Calu3 (cell line): ENCODE data around the gene MAD2L1BP. TPM values are rescaled to one million over a fixed set of nuclear protein-coding genes. Genes with fewer than 3 reads are reported as not detected.

Experiments used
- BruUV-seq: library from RNA; stranded (reverse); fragments of 400-500 nt; replicated peaks from 2 replicates; lab custom pipeline; 2021; lab: Mats Ljungman, UMichigan
- CTCF ChIA-PET: fragments of 300-600 bp; sonication (Branson Sonifier 250); formaldehyde crosslinking; loops from one replicate; lab custom pipeline; 2022; ENCODE audit warnings: antibody characterized with exemption; lab: Charles Lee
- DNase-seq: peaks from one replicate; pipeline ENCODE4 v3.0.0; 2022
- H3K27ac Mint-ChIP-seq: one replicate; pipeline ENCODE4 v1.8.0; 2022; ENCODE audit warnings: mixed read lengths; ENCODE audit not compliant: unreplicated experiment
- H3K27me3 Mint-ChIP-seq: one replicate; pipeline ENCODE4 v1.8.0; 2022; ENCODE audit warnings: mixed read lengths; ENCODE audit not compliant: unreplicated experiment
- H3K36me3 Mint-ChIP-seq: one replicate; pipeline ENCODE4 v1.8.0; 2022; ENCODE audit warnings: mild to moderate bottlenecking, moderate library complexity, mixed read lengths; ENCODE audit not compliant: insufficient read depth, unreplicated experiment
- H3K4me1 Mint-ChIP-seq: one replicate; pipeline ENCODE4 v1.8.0; 2022; ENCODE audit warnings: mild to moderate bottlenecking, low read depth, mixed read lengths; ENCODE audit not compliant: unreplicated experiment
- H3K4me3 Mint-ChIP-seq: one replicate; pipeline ENCODE4 v1.8.0; 2022; ENCODE audit warnings: mild to moderate bottlenecking, low read depth, moderate library complexity, mixed read lengths; ENCODE audit not compliant: unreplicated experiment
- H3K9me3 Mint-ChIP-seq: one replicate; pipeline ENCODE4 v1.8.0; 2022; ENCODE audit warnings: low read depth, mixed read lengths; ENCODE audit not compliant: unreplicated experiment
- CTCF ChIP-seq: fragments of 200-600 bp; IDR thresholded peaks from one replicate; pipeline ENCODE4 v1.8.0; 2022; ENCODE audit warnings: antibody characterized with exemption; ENCODE audit not compliant: unreplicated experiment
- intact Hi-C: fragments of 100-400 bp; cut with micrococcal nuclease; formaldehyde crosslinking; loops from one replicate; pipeline ENCODE4 v1.10.0; 2022; ENCODE audit not compliant: unreplicated experiment
- total RNA-seq: library from RNA; stranded (reverse); gene quantifications from 2 replicates; pipeline ENCODE4 v1.2.3, GENCODE V29; 2022

The MAD2L1BP gene
- total RNA-seq, 1 experiment from 2014 or later, result 48.2 TPM

- CTCF ChIA-PET, result interaction anchor here (0.6 kb wide), 1 partner anchor 79 kb away, joined by 5 read pairs; no protein-coding TSS in a partner anchor
- H3K27ac Mint-ChIP-seq, result no peak overlapping the region
- DNase-seq, result no peak
- no peak overlapping the region for H3K4me3 Mint-ChIP-seq
- no TSS peak for BruUV-seq
- H3K9me3 Mint-ChIP-seq, result no peaks in the 10 kb centered on the region
- peaks cover 77% of the 10 kb centered on the region for H3K36me3 Mint-ChIP-seq
- intact Hi-C loops, result no loop called here
- TF ChIP-seq CTCF, result no peak
- no peaks in the 10 kb centered on the region for H3K4me1 Mint-ChIP-seq
- no peaks in the 10 kb centered on the region for H3K27me3 Mint-ChIP-seq
These were observed 21.3 kb upstream of the MAD2L1BP start for GRCh38 chr6:43614396-43614730.

GRCh38 chr6:43616725-43617472 lies 18.7 kb upstream of the MAD2L1BP start:
- no peaks in the 10 kb centered on the region for H3K9me3 Mint-ChIP-seq
- CTCF ChIA-PET, result no interaction called here
- intact Hi-C loops, result no loop called here
- no peaks in the 10 kb centered on the region for H3K27me3 Mint-ChIP-seq
- BruUV-seq, result no TSS peak
- DNase-seq, result no peak
- peak overlapping the region; percentile 42 for H3K27ac Mint-ChIP-seq
- no peak for TF ChIP-seq CTCF
- no peak overlapping the region for H3K4me3 Mint-ChIP-seq
- no peaks in the 10 kb centered on the region for H3K4me1 Mint-ChIP-seq
- peaks cover 83% of the 10 kb centered on the region for H3K36me3 Mint-ChIP-seq

GRCh38 chr6:43621078-43621835 lies 14.4 kb upstream of the MAD2L1BP start:
- CTCF ChIA-PET, result no interaction called here
- BruUV-seq, result no TSS peak
- no peak for DNase-seq
- H3K36me3 Mint-ChIP-seq, result peaks cover 90% of the 10 kb centered on the region
- no peaks in the 10 kb centered on the region for H3K27me3 Mint-ChIP-seq
- no peaks in the 10 kb centered on the region for H3K9me3 Mint-ChIP-seq
- H3K27ac Mint-ChIP-seq, result peak overlapping the region; percentile 34
- H3K4me3 Mint-ChIP-seq, result no peak overlapping the region
- peaks cover 6% of the 10 kb centered on the region for H3K4me1 Mint-ChIP-seq
- TF ChIP-seq CTCF, result no peak
- intact Hi-C loops, result no loop called here

GRCh38 chr6:43621836-43622180 lies 13.8 kb upstream of the MAD2L1BP start:
- no peaks in the 10 kb centered on the region for H3K27me3 Mint-ChIP-seq
- CTCF ChIA-PET, result no interaction called here
- H3K4me3 Mint-ChIP-seq, result no peak overlapping the region
- intact Hi-C loops, result no loop called here
- H3K27ac Mint-ChIP-seq, result peak overlapping the region; percentile 34
- BruUV-seq, result no TSS peak
- TF ChIP-seq CTCF, result no peak
- H3K36me3 Mint-ChIP-seq, result peaks cover 90% of the 10 kb centered on the region
- no peaks in the 10 kb centered on the region for H3K9me3 Mint-ChIP-seq
- peaks cover 12% of the 10 kb centered on the region for H3K4me1 Mint-ChIP-seq
- DNase-seq, result no peak
